SK-N-MC (cell line): Measurements from ENCODE around the gene TRIM10.

ENCODE experiments used
- EZH2 ChIP-seq: fragments of 200-600 bp; sonication (generic); IDR thresholded peaks from one replicate; pipeline ENCODE4 v1.6.1; 2017; ENCODE audit warnings: antibody characterized with exemption
- POLR2AphosphoS5 ChIP-seq: IDR thresholded peaks from 2 replicates; pipeline ENCODE4 v1.6.1; 2012; ENCODE audit warnings: mild to moderate bottlenecking, low read depth, low read length, borderline replicate concordance

GRCh38 chr6:30142665-30143064 lies 18.3 kb downstream of the TRIM10 start:
- TF ChIP-seq POLR2AphosphoS5 (no peak), EZH2 (no peak)
